HG02678 (cell line): ENCODE data around the gene PROC.
"Not testable (repeated sequence)": the region's sequence is repeated elsewhere in the genome, so short reads cannot be mapped to it uniquely, and the experiment has no call there.

Experiments used
- ATAC-seq: cut with Tn5 transposase; IDR thresholded peaks from one replicate; pipeline ENCODE4 v1.9.1; 2021; ENCODE audit warnings: mild to moderate bottlenecking, moderate library complexity; ENCODE audit not compliant: unreplicated experiment

The PROC gene

GRCh38 chr2:127392828-127393578 lies 25.2 kb upstream of the PROC start:
- ATAC-seq, result no peak

- no peak for ATAC-seq
Observed at GRCh38 chr2:127394492-127394891, 23.7 kb upstream of the PROC start.

GRCh38 chr2:127397568-127398238 lies 20.5 kb upstream of the PROC start:
- no peak for ATAC-seq

- peak; percentile 87 for ATAC-seq
Observed at GRCh38 chr2:127398239-127398590, 20.0 kb upstream of the PROC start.

- no peak for ATAC-seq
Observed at GRCh38 chr2:127400533-127400896, 17.7 kb upstream of the PROC start.

- ATAC-seq, result no peak
Observed at GRCh38 chr2:127400897-127401756, 17.1 kb upstream of the PROC start.

GRCh38 chr2:127401757-127402695 lies 16.2 kb upstream of the PROC start:
- no peak for ATAC-seq

GRCh38 chr2:127403460-127403859 lies 14.8 kb upstream of the PROC start:
- no peak for ATAC-seq

- no peak for ATAC-seq
Observed at GRCh38 chr2:127404466-127405254, 13.6 kb upstream of the PROC start.

GRCh38 chr2:127405255-127405610 lies 13.0 kb upstream of the PROC start:
- no peak for ATAC-seq

- no peak for ATAC-seq
Observed at GRCh38 chr2:127406454-127406853, 11.8 kb upstream of the PROC start.

GRCh38 chr2:127407091-127407490 lies 11.1 kb upstream of the PROC start:
- ATAC-seq, result no peak

GRCh38 chr2:127407661-127408003 lies 10.6 kb upstream of the PROC start:
- ATAC-seq, result peak; percentile 7

- ATAC-seq, result peak; percentile 80
Observed at GRCh38 chr2:127408004-127408806, 10.0 kb upstream of the PROC start.

- no peak for ATAC-seq
Observed at GRCh38 chr2:127408807-127409099, 9.5 kb upstream of the PROC start.

GRCh38 chr2:127409716-127410115 lies 8.5 kb upstream of the PROC start:
- ATAC-seq, result not testable (repeated sequence)

- peak; percentile 43 for ATAC-seq
Observed at GRCh38 chr2:127410871-127411652, 7.2 kb upstream of the PROC start.

GRCh38 chr2:127411653-127412369 lies 6.4 kb upstream of the PROC start:
- ATAC-seq, result no peak
